ENCODE data around the gene ZNF330.
A peak's percentile ranks its signal among the peaks of the same experiment; 100 is the strongest.

ZNF330 gene

GRCh38 chr4:141220691-141221659, at the start of gene ZNF330:
Gene ZNF330 (plus strand): TSS chr4:141220895. CDS start chr4:141222372, 1,477 bp downstream.
- H3K27ac ChIP-seq, result peak within 1 kb of the TSS; percentile 90
- H3K36me3 ChIP-seq (ENCODE audit: control insufficient read depth, insufficient read depth, low read length), result no peaks in the 10 kb centered on the region
- no peaks in the 10 kb centered on the region for H3K27me3 ChIP-seq (ENCODE audit: control insufficient read depth, insufficient read depth, low read length)
- H3K4me3 ChIP-seq (ENCODE audit: low read depth, low read length), result peak within 1 kb of the TSS; percentile 89
- peaks cover 3% of the 10 kb centered on the region for H3K9me3 ChIP-seq (ENCODE audit: control insufficient read depth, low read length)
- peak within 1 kb of the TSS; percentile 98 for H3K9ac ChIP-seq
- H3K4me1 ChIP-seq, result no peaks in the 10 kb centered on the region
- no peak for TF ChIP-seq CTCF (IDR thresholded peaks at IDR 0.05)
- H2AFZ ChIP-seq, result peak within 1 kb of the TSS; percentile 94
- H3K4me2 ChIP-seq (ENCODE audit: low read length), result peak within 1 kb of the TSS; percentile 73
- no peaks in the 10 kb centered on the region for H3K79me2 ChIP-seq

GRCh38 chr4:141174457-141174856, 46.2 kb upstream of the ZNF330 start:
- Histone ChIP-seq H3K9me3 (ENCODE audit: control insufficient read depth, low read length) (no peaks in the 10 kb centered on the region), H3K27ac (no peak overlapping the region), H3K4me3 (ENCODE audit: low read depth, low read length) (no peak overlapping the region), H2AFZ (no peak overlapping the region), H3K79me2 (no peaks in the 10 kb centered on the region), H3K4me1 (no peaks in the 10 kb centered on the region), H3K27me3 (ENCODE audit: control insufficient read depth, insufficient read depth, low read length) (no peaks in the 10 kb centered on the region), H3K9ac (no peak overlapping the region), H3K4me2 (ENCODE audit: low read length) (no peak overlapping the region), H3K36me3 (ENCODE audit: control insufficient read depth, insufficient read depth, low read length) (no peaks in the 10 kb centered on the region)
- no peak for TF ChIP-seq CTCF (IDR thresholded peaks at IDR 0.05)

- no peak overlapping the region for H3K4me3 ChIP-seq (ENCODE audit: low read depth, low read length)
- no peak overlapping the region for H3K9ac ChIP-seq
- no peaks in the 10 kb centered on the region for H3K9me3 ChIP-seq (ENCODE audit: control insufficient read depth, low read length)
- H3K4me1 ChIP-seq, result no peaks in the 10 kb centered on the region
- no peak for TF ChIP-seq CTCF (IDR thresholded peaks at IDR 0.05)
- no peaks in the 10 kb centered on the region for H3K79me2 ChIP-seq
- H3K4me2 ChIP-seq (ENCODE audit: low read length), result no peak overlapping the region
- no peak overlapping the region for H2AFZ ChIP-seq
- H3K27me3 ChIP-seq (ENCODE audit: control insufficient read depth, insufficient read depth, low read length), result no peaks in the 10 kb centered on the region
- H3K36me3 ChIP-seq (ENCODE audit: control insufficient read depth, insufficient read depth, low read length), result no peaks in the 10 kb centered on the region
- H3K27ac ChIP-seq, result no peak overlapping the region
These were observed 43.5 kb upstream of the ZNF330 start for GRCh38 chr4:141177171-141177570.

GRCh38 chr4:141179474-141180373, 41.0 kb upstream of the ZNF330 start:
- H2AFZ ChIP-seq, result no peak overlapping the region
- no peaks in the 10 kb centered on the region for H3K9me3 ChIP-seq (ENCODE audit: control insufficient read depth, low read length)
- H3K9ac ChIP-seq, result no peak overlapping the region
- H3K79me2 ChIP-seq, result no peaks in the 10 kb centered on the region
- TF ChIP-seq CTCF (IDR thresholded peaks at IDR 0.05), result no peak
- no peak overlapping the region for H3K4me2 ChIP-seq (ENCODE audit: low read length)
- no peaks in the 10 kb centered on the region for H3K4me1 ChIP-seq
- H3K4me3 ChIP-seq (ENCODE audit: low read depth, low read length), result no peak overlapping the region
- H3K36me3 ChIP-seq (ENCODE audit: control insufficient read depth, insufficient read depth, low read length), result no peaks in the 10 kb centered on the region
- H3K27ac ChIP-seq, result no peak overlapping the region
- H3K27me3 ChIP-seq (ENCODE audit: control insufficient read depth, insufficient read depth, low read length), result no peaks in the 10 kb centered on the region

Data from parathyroid adenoma (tissue), 2 donors.